AG10803 (cell line): ENCODE measurements around the gene TRUB2.

Experiments used
- DNase-seq: peaks from one replicate; pipeline ENCODE4 v3.0.0; 2010; ENCODE audit warnings: low read depth
- H3K4me3 ChIP-seq: 2 replicates; pipeline ENCODE4 v1.5.1; 2011; ENCODE audit warnings: mild to moderate bottlenecking, low read length, control low read depth
- TF ChIP-seq, protein P1 (sequence below): conservative IDR thresholded peaks from 2 replicates; pipeline ENCODE4 v1.5.1; 2011; ENCODE audit warnings: mild to moderate bottlenecking, low read length, control low read depth, inconsistent platforms

The TRUB2 gene

DNA sequence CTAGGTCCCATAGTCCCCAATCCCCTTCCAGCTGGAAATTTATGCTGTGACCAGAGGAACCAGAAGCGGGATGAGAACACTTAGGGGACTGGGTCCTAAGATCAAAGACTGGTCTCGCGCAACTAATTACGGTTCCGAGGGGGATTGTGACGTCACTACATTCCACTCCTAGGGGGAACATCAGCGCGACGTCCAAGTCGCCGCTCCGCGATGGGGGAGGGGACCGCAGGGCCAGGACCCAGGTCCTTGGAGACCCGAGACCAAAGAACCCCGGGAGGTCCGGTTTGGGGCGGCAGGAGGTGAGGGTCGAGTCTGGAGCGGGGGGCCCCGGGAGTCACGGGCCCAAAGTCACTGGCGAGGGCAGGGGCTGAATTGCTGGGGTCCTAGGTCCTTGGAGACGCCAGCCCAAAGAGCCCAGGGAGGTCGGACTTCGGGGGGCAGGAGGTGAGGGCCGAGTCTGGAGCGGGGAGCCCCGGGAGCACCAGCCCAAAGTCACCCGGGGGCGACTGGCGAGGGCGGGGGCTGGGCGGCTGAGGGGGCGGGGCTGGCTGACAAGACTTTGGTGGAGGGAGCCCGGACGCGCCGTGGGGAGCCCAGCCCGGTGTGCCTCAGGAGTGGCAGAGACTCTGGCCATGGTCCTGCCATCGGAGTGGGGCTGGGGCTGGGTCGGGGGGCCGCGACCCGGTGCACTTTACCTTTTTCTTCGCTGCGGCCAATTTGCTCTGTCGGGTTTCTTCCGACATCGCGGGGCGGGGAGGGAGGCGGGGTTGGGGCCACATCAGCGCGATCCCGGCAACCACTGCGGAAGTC, 46.8 kb downstream of the TRUB2 start, which contains the start of gene GOLGA2:
Gene GOLGA2, minus strand, starts transcription at position 810 of the 810 bp plus-strand sequence. Its CDS starts 31 bp downstream, at position 779.
- peak; percentile 62 for DNase-seq
- peak within 1 kb of the TSS; percentile 95 for H3K4me3 ChIP-seq
- TF ChIP-seq, protein P1, sequence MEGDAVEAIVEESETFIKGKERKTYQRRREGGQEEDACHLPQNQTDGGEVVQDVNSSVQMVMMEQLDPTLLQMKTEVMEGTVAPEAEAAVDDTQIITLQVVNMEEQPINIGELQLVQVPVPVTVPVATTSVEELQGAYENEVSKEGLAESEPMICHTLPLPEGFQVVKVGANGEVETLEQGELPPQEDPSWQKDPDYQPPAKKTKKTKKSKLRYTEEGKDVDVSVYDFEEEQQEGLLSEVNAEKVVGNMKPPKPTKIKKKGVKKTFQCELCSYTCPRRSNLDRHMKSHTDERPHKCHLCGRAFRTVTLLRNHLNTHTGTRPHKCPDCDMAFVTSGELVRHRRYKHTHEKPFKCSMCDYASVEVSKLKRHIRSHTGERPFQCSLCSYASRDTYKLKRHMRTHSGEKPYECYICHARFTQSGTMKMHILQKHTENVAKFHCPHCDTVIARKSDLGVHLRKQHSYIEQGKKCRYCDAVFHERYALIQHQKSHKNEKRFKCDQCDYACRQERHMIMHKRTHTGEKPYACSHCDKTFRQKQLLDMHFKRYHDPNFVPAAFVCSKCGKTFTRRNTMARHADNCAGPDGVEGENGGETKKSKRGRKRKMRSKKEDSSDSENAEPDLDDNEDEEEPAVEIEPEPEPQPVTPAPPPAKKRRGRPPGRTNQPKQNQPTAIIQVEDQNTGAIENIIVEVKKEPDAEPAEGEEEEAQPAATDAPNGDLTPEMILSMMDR: no peak

DNA sequence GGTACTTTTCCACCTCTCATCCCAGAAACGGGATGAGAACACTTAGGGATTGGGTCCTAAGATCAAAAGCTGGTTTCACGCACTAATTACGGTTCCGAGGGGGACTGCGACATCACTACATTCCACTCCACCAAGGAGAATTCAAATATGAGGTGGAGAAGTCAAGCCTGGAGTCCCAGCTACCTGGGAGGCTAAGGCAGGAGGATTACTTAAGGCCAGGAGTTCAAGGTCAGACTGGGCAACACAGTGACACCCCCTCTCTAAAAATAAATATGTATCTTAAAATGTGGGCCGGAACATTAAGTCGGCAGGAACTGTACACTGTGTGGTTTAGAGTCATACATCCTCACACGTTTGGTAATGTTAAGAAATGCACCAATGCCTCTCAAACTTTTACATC, 48.0 kb downstream of the TRUB2 start:
- no peak for DNase-seq
- TF ChIP-seq, protein P1: no peak
- peak overlapping the region; percentile 95 for H3K4me3 ChIP-seq

DNA sequence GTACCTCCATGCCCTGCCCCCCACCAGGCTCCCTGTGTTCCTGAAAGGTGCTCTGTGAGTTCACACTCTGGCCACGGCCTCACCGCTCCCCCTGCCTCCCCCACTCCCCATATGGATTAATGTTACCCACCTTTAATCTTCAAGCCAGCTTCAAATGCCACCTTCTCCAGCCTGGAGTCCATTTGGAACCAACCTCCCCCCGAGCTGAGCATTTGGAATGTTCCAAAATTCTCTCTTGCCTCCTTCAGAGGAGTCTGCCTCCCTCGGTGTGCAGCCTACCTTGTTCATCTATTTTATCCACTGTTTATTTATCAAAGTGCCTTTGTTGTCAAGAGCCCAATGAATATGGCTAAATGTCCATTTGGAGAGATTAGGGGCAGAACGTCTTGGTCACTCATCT, 50.7 kb downstream of the TRUB2 start:
- no peak for DNase-seq
- TF ChIP-seq, protein P1: no peak
- H3K4me3 ChIP-seq: no peak overlapping the region

DNA sequence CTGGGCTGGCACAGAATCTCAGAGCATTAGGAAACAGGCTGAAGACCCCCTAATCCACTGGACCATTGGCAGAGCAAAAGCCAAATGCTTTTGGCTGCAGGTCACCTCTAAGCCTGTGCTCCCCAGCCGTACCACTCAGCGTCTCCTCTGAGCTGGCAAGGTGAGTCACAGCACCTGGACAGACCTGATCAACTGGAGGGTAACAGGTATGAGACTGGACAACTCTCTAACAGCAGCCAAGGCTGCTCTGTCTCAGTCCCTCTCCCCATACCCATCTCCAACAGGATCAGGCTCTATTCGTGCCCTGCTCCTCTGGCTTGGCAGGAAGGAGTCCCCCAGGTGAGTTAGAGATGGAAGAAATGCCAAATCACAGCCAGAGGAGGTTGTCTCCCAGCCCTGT, 51.1 kb downstream of the TRUB2 start:
- no peak overlapping the region for H3K4me3 ChIP-seq
- no peak for DNase-seq
- TF ChIP-seq, protein P1: no peak

DNA sequence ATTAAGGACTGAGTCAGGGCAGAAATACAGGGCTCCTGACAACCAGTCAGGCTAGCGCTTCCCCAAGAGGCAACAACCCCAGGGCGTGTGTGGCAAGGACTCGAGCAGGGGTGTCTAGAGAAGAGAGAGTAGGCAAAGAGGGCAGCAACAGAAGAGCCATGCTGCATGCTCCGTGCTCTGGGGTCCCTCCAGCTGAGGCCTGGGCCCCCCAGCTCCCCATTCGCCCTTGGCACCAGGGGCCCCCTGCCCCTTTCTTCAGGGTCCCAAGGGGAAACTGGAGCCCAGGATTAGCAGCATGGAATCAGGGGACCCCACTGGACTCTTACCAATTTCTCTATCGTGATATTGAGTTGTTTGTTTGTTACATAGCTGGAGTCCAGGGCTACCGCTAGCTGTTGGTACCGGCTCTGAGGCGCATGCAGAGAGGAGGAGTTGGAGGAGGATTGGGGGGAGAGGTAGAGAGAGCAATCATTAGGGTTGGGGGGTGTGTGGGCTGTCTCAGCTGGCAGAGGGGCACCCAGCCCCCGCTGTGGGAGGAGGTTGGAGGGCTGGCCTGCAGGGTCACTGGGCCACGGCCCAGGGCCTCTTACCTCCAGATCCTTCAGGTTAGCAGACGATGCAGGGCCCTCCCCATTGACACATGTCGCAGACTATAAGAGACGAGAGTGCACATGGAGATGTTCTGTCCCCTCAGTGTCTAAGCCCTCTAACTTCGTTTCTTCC, 55.2 kb downstream of the TRUB2 start:
- DNase-seq: no peak
- H3K4me3 ChIP-seq: no peak overlapping the region
- TF ChIP-seq, protein P1: no peak

DNA sequence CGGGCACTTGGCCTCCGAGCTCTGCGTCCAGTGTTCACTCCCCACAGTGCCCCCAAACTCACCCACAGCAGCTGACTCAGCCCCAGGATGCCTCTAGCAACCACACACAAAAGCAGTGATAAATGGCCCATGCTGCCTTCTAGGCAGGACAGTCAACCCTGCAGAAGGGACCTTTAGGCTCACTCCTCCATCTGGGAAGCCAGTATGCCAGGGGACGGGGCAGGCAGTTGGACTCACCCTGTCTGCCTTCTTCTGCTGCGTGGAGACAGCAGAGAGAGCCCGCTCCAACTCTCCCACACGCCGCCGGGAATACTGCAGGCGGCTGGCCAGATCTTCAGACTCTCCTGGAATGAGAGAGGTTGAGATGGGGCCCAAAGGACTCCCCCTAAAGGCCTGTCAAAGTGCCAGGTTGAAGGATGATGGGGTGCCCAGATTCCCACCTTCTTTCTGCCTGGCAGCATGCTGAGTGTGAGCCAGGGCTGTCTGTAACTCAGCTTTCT, 56.8 kb downstream of the TRUB2 start:
- H3K4me3 ChIP-seq: no peak overlapping the region
- TF ChIP-seq, protein P1: no peak
- DNase-seq: no peak
